NCI-H2196 treated with DMSO at 0.1 percent for 48 hours (cell line): ENCODE measurements around the gene RANBP9.

Experiments used
- DNase-seq: peaks from one replicate; lab custom pipeline; 2025; ENCODE audit not compliant: unreplicated experiment; lab: John Stamatoyannopoulos, UW

RANBP9 gene

DNA sequence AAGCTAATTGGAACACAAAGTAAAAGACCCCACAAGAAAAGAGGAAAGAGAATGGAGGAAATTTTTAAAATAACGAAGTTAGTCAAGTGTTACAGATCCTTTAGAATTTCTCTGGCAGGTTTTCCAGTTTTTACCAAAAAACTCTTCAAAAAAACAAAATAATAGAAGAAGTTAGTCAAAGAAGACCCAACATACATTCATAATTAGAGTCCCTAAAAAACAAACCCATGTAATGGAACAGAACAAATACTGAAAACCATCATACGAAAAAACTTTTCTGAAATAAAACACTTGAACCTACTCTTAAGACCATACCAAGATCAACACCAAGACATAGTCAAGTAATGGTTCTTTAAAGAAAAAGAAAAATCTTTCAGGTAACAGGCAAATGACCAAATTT, 31.6 kb downstream of the RANBP9 start:
- no peak for DNase-seq

DNA sequence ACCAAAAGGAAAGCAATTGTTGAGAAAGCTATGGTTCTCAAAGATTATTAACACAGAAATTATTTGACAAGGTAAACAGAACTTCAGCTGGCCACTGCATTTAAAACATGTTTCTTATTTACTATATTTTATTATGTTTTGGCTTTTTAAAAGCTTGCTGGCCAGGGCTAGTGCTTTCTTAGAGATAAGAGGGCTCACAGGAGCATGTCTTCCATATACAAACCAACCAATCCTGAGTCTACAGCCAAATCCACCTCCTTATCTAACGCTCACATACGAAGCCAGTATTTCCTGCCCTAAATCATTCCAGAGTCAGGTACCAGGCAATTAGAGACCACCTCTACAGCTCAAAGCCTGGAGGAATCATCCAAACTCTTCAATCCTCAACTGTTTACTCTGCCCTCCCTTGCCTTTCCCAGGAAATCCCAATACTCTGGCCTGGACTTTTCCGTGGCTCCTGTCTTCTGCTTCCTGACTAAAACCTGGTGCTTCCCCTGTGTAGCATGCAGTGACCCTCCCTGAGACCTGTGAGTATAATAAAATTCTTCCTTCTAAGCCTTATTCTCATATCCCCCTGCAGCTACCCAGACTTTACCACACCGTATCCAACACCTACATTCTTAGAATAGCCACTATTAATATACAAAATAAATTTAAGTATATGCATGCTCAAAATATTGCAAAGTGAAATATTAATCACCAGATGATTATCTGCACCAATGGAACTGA, 33.2 kb downstream of the RANBP9 start:
- DNase-seq = no peak

DNA sequence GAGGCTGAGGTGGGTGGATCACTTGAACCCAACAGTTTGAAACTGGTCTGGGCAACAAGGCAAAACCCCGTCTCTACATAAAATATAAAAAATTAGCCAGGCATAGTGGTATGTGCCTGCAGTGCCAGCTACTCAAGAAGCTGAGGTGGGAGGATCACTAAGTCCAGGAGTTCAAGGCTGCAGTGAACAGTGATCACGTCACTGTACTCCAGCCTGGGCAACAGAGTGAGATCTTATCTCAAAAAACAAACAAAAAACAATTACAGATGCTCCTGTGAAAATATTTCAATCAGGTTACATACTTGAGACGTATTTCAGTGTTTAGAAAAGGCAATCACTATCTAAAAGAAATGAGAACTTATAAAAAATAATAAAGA, 33.8 kb downstream of the RANBP9 start:
- no peak for DNase-seq

- no peak for DNase-seq
Measured at GRCh38 chr6:13676551-13677156, 35.0 kb downstream of the RANBP9 start.

DNA sequence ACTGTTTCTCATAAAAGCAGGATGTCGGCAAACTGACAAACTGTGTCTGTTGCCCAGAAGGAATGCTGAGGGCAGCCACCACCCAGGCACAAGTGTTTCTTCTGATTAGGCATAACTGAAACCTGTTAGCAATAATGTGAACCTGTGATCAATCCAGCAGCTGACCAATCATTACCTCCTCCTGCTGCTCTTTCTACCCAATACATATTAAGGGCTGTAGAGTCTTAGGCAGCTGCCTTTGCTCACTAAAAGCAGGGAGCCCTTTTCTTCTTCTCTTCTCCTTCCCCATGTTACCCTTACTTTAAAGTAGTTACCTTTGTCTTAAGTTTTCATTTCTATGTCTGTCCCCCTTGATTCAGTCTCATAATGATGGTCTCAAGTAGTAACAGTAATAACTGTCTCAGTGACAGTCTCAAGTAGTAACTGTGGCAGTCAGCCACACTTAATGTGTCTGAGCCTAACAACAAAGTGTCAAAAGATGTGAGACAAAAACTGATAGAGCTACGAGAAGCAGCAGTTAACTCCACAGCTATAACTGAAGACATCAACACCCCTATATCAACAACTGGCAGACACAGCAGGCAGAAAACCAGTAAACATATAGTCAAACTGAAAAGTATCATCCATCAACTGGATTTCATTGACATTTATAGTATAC, 37.0 kb downstream of the RANBP9 start:
- no peak for DNase-seq

GRCh38 chr6:13673825-13674444, 37.7 kb downstream of the RANBP9 start:
- no peak for DNase-seq

GRCh38 chr6:13673368-13673767, 38.3 kb downstream of the RANBP9 start:
- DNase-seq = no peak

DNA sequence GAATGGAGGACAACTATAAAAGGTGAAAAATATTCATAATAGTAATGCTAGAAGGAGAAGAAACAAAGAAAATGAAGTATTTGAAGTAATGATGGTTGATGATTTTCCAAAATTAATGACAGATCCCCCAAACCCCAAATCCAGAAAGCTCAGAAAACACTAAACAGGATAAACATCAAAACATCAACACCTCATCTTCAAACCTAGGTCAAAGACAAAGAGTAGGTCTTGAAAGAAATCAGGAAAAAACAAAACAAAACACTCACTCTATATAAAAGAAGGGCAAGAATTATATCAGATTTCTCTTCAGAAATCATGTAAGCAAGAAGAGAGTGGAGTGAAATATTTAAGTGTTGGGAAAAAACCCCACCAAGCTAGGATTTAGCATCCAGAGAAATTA, 38.7 kb downstream of the RANBP9 start:
- DNase-seq = no peak

DNA sequence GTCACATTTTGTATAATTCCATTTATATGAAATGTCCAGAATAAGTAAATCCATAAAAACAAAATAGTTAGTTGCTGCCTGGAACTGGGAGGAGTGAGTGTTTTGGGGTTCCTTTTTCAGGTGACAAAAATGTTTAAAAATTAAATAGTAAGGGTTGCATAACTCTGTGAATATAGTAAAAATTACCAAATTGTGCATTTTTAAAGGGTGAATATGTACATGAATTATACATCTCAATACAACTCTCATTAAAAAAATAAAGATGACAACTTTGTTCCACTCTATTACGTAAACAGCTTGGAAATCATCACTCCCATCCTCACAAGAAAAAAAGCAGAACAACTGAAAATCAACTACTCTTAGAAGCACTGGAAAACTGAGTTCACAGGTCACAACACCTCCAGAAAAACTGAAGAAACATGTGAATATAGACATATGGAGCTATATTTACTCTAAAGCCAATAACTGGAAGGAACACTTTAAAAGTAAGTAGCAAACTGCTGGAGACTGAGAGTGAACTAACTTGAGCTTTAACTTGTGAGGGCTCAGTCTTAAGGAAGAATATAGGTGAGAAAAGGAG, 40.0 kb downstream of the RANBP9 start:
- DNase-seq = no peak

DNA sequence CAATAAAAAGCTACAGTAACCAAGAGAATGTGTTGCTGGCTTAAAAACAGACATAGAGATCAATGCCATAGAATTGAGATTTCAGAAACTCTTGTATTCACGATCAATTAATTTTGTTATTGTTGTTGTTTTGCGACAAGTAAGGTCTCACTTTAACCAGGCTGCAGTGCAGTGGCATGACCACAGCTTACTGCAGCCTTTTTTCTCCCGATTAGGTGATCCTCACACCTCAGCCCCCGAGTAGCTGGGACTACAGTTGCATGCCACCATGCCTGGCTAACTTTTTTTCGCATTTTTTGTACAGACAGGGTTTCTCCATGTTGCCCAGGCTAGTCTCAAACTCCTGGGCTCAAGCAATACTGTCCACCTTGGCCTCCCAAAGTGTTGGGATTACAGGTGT, 42.2 kb downstream of the RANBP9 start:
- no peak for DNase-seq

DNA sequence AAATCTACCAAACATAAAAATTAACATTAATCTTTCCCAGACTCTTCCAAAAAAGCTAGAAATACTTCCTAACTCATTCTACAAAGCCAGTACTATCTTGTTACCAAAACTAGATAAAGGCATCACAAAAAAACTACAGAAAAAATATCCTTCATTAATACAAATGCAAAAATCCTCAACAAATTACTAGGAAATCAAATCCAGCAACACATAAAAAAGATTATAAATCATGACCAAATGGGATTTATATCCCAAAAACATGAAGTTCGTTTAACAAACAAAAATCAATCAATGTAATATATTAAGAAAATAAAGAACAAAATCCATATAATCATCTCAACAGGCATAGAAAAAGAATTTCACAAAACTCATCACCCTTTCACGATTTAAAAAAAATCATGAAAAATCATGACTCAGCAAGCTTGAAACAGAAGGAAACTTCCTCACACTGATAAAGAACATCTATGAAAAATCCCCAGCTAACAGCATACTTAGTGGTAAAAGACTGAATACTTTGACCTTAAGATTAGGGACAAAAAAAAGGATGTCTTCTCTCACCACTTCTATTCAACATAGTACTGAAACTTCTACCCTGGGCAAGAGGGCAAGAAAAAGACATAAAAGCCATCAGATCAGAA, 43.2 kb downstream of the RANBP9 start:
- no peak for DNase-seq

DNA sequence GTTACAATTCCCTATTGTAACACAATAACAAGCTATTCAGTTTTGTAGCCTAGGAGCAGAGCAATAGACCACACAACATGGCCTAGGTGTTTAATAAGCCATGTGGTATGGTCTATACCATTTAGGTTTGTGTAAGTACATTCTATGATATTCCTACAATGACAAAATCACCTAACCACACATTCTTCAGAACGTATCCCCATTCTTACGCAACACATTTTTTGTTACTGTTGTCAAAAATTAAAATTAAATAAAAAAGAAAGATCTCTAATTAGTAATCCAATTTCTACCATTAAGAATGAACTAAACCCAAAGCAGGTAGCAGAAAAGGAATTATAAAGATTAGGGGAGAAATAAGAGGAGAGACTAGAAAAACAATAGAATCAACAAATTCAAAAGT, 44.0 kb downstream of the RANBP9 start:
- DNase-seq = no peak

- no peak for DNase-seq
Measured at GRCh38 chr6:13666194-13667105, 45.2 kb downstream of the RANBP9 start.

DNA sequence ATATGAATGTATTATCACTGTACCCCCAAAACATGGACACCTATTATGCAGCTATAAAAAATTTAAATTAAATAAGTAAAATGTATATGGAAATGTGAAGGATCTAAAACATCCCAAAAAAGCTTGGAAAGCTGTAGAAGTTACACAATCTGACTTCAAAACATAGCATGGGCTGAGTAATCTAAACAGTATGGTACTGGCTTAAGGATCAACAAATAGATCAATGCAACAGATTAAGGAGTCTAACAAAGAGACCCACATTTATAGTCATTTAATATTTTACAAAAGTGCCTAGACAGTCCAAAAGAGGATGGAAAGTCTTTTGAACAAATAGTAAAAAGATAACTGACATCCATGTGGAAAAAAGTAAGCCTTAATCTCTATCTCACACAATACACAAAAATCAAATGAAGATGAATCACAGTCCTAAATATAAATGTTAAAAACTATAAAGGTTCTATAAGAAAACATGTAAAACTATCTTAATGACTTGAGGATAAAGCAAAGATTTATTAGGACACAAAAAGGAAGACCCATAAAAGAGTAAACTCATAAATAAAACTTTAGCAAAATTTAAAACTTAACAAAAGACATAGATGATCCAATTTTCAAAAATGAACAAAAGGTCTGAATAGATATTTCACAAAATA, 46.8 kb downstream of the RANBP9 start:
- no peak for DNase-seq

- DNase-seq = no peak
Measured at GRCh38 chr6:13663986-13664385, 47.6 kb downstream of the RANBP9 start.

DNA sequence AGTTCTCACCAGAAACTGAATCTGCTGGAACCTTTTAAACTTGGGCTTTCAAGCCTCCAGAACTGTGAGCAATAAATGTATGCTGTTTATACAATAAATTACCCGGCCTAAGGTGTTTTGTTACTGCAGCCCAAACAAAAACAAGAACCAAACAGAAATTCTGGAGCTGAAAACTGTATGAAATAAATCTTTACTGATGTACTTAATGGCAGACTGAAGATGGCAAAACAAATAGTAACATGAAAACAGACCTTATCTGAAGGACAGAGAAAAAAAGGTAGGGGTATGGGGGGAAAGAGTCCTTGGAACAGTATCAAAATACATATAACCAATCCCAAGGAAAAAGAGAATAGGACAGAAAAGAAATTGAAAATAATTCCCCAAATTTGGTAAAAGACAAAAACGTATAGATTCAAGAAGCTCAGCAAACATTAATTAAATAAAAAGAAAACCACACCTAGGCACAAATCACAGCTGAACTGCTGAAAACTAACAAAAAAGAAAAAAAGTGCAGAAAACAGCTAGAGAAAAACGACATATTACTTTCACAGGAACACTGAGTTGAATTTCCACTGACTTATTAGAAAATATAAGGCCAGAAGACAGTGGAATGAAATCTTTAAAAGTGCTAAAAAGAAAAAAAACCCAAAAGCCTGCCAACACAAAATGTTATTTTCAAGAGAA, 48.8 kb downstream of the RANBP9 start:
- DNase-seq = no peak

DNA sequence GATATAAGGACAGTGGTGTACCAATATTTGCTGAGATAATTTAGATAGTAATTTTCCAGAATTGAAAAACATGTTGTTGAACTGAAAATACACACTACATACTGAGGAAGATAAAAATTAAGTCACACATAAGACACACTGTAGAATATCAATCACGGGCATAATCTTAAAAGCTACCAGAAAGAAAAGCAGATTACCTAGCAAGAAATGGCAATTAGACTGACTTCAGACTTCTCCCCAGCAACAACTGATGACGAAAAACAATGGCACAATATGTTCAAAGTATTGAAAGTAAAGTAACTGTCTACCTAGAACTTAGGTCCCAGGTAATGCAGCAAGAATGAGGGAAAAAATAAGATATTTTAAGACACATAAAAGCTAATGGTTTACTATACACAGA, 50.0 kb downstream of the RANBP9 start:
- DNase-seq = no peak

GRCh38 chr6:13660893-13661292, 50.7 kb downstream of the RANBP9 start:
- no peak for DNase-seq

DNA sequence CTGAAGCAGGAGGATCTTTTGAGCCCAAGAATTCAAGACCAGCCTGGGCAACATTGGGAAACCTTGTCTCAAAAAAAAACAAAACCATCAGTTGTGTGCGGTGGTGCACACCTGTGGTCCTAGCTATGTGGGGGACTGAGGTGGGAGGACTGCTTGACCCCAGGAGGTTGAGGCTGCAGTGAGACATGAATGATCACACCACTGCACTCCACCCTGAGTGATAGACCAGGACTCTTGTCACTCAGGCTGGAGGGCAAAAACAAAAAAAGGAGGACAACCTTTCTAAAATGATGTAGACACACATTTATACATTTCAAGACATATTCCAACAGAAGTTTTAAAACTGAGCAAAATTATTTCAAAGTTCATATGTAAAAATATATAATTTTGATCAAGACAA, 51.4 kb downstream of the RANBP9 start:
- DNase-seq = no peak
